Astrocyte (in vitro differentiated cells and primary cell): ENCODE measurements around the gene CHD8. TPM values are rescaled to one million over a fixed set of nuclear protein-coding genes. Genes with fewer than 3 reads are reported as not detected.

ENCODE experiments used
- DNase-seq: peaks from one replicate; pipeline ENCODE4 v3.0.0-alpha.2; 2010; ENCODE audit warnings: low read depth
- FAIRE-seq: peaks from 2 replicates; lab custom pipeline; 2011; peaks lifted over from hg19 to GRCh38; lab: Jason Lieb, UNC
- H2AFZ ChIP-seq: 2 replicates; pipeline ENCODE4 v1.6.0; 2012; ENCODE audit warnings: low read depth, low read length, inconsistent platforms
- H3K27ac ChIP-seq: 2 replicates; pipeline ENCODE4 v1.5.1; 2011; ENCODE audit warnings: low read depth, low read length, inconsistent platforms
- H3K27me3 ChIP-seq: 2 replicates; pipeline ENCODE4 v1.6.0; 2011; ENCODE audit warnings: low read length, inconsistent platforms; ENCODE audit not compliant: insufficient read depth
- H3K36me3 ChIP-seq: 2 replicates; pipeline ENCODE4 v1.5.1; 2011; ENCODE audit warnings: low read length, inconsistent platforms; ENCODE audit not compliant: insufficient read depth
- H3K4me1 ChIP-seq: 2 replicates; pipeline ENCODE4 v1.5.1; 2011; ENCODE audit warnings: low read length, inconsistent platforms; ENCODE audit not compliant: insufficient read depth
- H3K4me2 ChIP-seq: 2 replicates; pipeline ENCODE4 v1.6.0; 2012; ENCODE audit warnings: low read length, inconsistent platforms
- H3K4me3 ChIP-seq: 2 replicates; pipeline ENCODE4 v1.5.1; 2011; ENCODE audit warnings: low read depth, mild to moderate bottlenecking, low read length, inconsistent platforms; ENCODE audit not compliant: insufficient read depth
- H3K79me2 ChIP-seq: 2 replicates; pipeline ENCODE4 v1.6.0; 2012; ENCODE audit warnings: mild to moderate bottlenecking, low read length, inconsistent platforms; ENCODE audit not compliant: insufficient read depth
- H3K9ac ChIP-seq: 2 replicates; pipeline ENCODE4 v1.6.0; 2012; ENCODE audit warnings: mild to moderate bottlenecking, low read length, inconsistent platforms
- H3K9me3 ChIP-seq: 2 replicates; pipeline ENCODE4 v1.5.1; 2012; ENCODE audit warnings: low read depth, mild to moderate bottlenecking, low read length, inconsistent platforms; ENCODE audit not compliant: insufficient read depth
- H4K20me1 ChIP-seq: 2 replicates; pipeline ENCODE4 v1.6.0; 2012; ENCODE audit warnings: low read length, inconsistent platforms; ENCODE audit not compliant: insufficient read depth
- H3K27ac Mint-ChIP-seq: one replicate; pipeline ENCODE4 v1.8.0; 2021; ENCODE audit warnings: mild to moderate bottlenecking, mixed read lengths; ENCODE audit not compliant: unreplicated experiment
- H3K27me3 Mint-ChIP-seq: one replicate; pipeline ENCODE4 v1.8.0; 2021; ENCODE audit warnings: low read depth, mixed read lengths; ENCODE audit not compliant: unreplicated experiment
- H3K36me3 Mint-ChIP-seq: one replicate; pipeline ENCODE4 v1.8.0; 2021; ENCODE audit warnings: low read depth, mixed read lengths; ENCODE audit not compliant: unreplicated experiment
- H3K4me1 Mint-ChIP-seq: one replicate; pipeline ENCODE4 v1.8.0; 2021; ENCODE audit warnings: low read depth, mixed read lengths; ENCODE audit not compliant: unreplicated experiment
- H3K4me3 Mint-ChIP-seq: one replicate; pipeline ENCODE4 v1.8.0; 2021; ENCODE audit warnings: mild to moderate bottlenecking, moderate library complexity, mixed read lengths; ENCODE audit not compliant: unreplicated experiment
- H3K9me3 Mint-ChIP-seq: one replicate; pipeline ENCODE4 v1.8.0; 2021; ENCODE audit warnings: mild to moderate bottlenecking, mixed read lengths; ENCODE audit not compliant: unreplicated experiment
- EZH2 ChIP-seq: IDR thresholded peaks from 2 replicates; pipeline ENCODE4 v1.6.1; 2012; ENCODE audit warnings: mild to moderate bottlenecking, low read length, inconsistent platforms; ENCODE audit not compliant: insufficient read depth
- total RNA-seq: library from RNA; stranded (reverse); gene quantifications from 2 replicates; pipeline ENCODE4 v1.2.1, GENCODE V29; 2021
- TF ChIP-seq, protein P1 (sequence below): IDR thresholded peaks from 2 replicates; pipeline ENCODE4 v1.5.1; 2011; ENCODE audit warnings: low read depth, mild to moderate bottlenecking, inconsistent platforms, low read length, moderate library complexity; ENCODE audit not compliant: insufficient read depth

The CHD8 gene
- total RNA-seq, 1 donor from 2014 or later, result 111 TPM

DNA sequence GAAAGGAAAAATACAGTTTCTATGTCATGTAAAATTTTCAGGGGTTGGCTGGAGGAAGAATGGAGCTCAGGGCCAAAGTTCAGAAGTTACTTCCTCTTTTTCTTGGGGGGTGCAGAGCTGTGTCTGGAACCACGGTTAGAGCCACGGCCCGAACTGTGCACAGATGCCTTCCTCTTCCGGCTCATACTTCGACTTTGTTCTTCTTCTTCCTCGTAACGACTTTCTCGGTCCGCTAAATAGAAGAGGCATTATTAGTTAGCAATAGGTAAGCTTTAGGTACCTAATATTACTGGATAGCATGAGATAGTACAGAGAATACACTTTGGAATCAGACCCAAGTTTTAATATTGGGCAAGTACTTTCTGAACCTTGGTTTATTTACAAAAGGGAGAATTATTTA lies 103.3 kb downstream of the CHD8 start:
- no peaks in the 10 kb centered on the region for H3K79me2 ChIP-seq
- H3K9me3 ChIP-seq, result no peaks in the 10 kb centered on the region
- Mint-ChIP-seq H3K27me3 (no peaks in the 10 kb centered on the region), H3K27ac (no peak overlapping the region), H3K4me3 (no peak overlapping the region), H3K36me3 (peaks cover 25% of the 10 kb centered on the region), H3K9me3 (no peaks in the 10 kb centered on the region), H3K4me1 (peaks cover 3% of the 10 kb centered on the region)
- FAIRE-seq (no peak), DNase-seq (no peak)
- no peaks in the 10 kb centered on the region for H4K20me1 ChIP-seq
- H2AFZ ChIP-seq, result no peak overlapping the region
- peaks cover 59% of the 10 kb centered on the region for H3K36me3 ChIP-seq
- H3K27me3 ChIP-seq, result no peaks in the 10 kb centered on the region
- H3K9ac ChIP-seq, result no peak overlapping the region
- TF ChIP-seq, protein P1, sequence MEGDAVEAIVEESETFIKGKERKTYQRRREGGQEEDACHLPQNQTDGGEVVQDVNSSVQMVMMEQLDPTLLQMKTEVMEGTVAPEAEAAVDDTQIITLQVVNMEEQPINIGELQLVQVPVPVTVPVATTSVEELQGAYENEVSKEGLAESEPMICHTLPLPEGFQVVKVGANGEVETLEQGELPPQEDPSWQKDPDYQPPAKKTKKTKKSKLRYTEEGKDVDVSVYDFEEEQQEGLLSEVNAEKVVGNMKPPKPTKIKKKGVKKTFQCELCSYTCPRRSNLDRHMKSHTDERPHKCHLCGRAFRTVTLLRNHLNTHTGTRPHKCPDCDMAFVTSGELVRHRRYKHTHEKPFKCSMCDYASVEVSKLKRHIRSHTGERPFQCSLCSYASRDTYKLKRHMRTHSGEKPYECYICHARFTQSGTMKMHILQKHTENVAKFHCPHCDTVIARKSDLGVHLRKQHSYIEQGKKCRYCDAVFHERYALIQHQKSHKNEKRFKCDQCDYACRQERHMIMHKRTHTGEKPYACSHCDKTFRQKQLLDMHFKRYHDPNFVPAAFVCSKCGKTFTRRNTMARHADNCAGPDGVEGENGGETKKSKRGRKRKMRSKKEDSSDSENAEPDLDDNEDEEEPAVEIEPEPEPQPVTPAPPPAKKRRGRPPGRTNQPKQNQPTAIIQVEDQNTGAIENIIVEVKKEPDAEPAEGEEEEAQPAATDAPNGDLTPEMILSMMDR, result no peak
- TF ChIP-seq EZH2, result no peak
- H3K4me1 ChIP-seq, result no peaks in the 10 kb centered on the region
- H3K4me2 ChIP-seq, result no peak overlapping the region
- no peak overlapping the region for H3K27ac ChIP-seq
- no peak overlapping the region for H3K4me3 ChIP-seq

DNA sequence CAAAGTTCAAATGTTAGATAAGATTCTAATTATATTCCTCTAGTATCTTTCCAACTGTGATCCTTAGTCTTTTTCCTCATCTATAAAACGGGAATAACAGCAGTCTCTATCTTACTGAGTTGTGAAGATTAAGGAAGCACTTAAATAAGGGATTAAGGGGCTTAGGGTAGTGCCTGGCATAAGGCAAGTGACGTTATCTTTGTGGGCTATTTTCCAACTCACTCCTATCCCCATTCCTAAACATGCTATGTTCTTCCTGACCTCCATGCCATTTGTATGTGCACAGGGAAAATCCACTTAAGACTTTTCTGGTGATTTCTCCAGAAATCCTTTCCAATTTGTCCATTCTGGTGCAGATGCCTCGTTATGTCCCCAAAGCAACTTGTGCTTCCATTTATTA lies 105.4 kb downstream of the CHD8 start:
- no peak for FAIRE-seq

GRCh38 chr14:21347201-21347600 lies 108.7 kb downstream of the CHD8 start:
- no peak for DNase-seq
- no peaks in the 10 kb centered on the region for H4K20me1 ChIP-seq
- H3K27me3 ChIP-seq, result no peaks in the 10 kb centered on the region
- H3K9ac ChIP-seq, result no peak overlapping the region
- H3K36me3 ChIP-seq, result peaks cover 17% of the 10 kb centered on the region
- no peaks in the 10 kb centered on the region for H3K79me2 ChIP-seq
- no peak for FAIRE-seq
- Mint-ChIP-seq H3K4me1 (peaks cover 3% of the 10 kb centered on the region), H3K9me3 (no peaks in the 10 kb centered on the region), H3K4me3 (no peak overlapping the region), H3K27me3 (peaks cover 2% of the 10 kb centered on the region), H3K27ac (no peak overlapping the region), H3K36me3 (peaks cover 4% of the 10 kb centered on the region)
- no peaks in the 10 kb centered on the region for H3K4me1 ChIP-seq
- TF ChIP-seq, protein P1, result no peak
- TF ChIP-seq EZH2, result no peak
- no peaks in the 10 kb centered on the region for H3K9me3 ChIP-seq
- no peak overlapping the region for H3K27ac ChIP-seq
- H2AFZ ChIP-seq, result no peak overlapping the region
- H3K4me3 ChIP-seq, result no peak overlapping the region
- no peak overlapping the region for H3K4me2 ChIP-seq

More for the DNA sequence above, 105.4 kb downstream of the CHD8 start:
- Histone ChIP-seq H3K27ac (no peak overlapping the region), H3K9ac (no peak overlapping the region), H3K4me1 (no peaks in the 10 kb centered on the region), H3K4me3 (no peak overlapping the region), H3K9me3 (no peaks in the 10 kb centered on the region), H3K79me2 (no peaks in the 10 kb centered on the region), H4K20me1 (no peaks in the 10 kb centered on the region), H3K36me3 (peaks cover 42% of the 10 kb centered on the region), H3K27me3 (no peaks in the 10 kb centered on the region), H3K4me2 (no peak overlapping the region), H2AFZ (no peak overlapping the region)
- TF ChIP-seq, protein P1, result no peak
- TF ChIP-seq EZH2, result no peak
- Mint-ChIP-seq H3K9me3 (no peaks in the 10 kb centered on the region), H3K27ac (no peak overlapping the region), H3K4me1 (peaks cover 3% of the 10 kb centered on the region), H3K27me3 (peaks cover 2% of the 10 kb centered on the region), H3K36me3 (peaks cover 22% of the 10 kb centered on the region), H3K4me3 (no peak overlapping the region)
- DNase-seq, result no peak
